NT2/D1 (cell line): ENCODE data around the gene TMEM74B.
"Not testable (repeated sequence)": the region's sequence is repeated elsewhere in the genome, so short reads cannot be mapped to it uniquely, and the experiment has no call there.

Source experiments
- DNase-seq: peaks from one replicate; pipeline ENCODE4 v3.0.0-alpha.2; 2011; ENCODE audit warnings: low read depth, low spot score
- H3K27me3 ChIP-seq: 2 replicates; pipeline ENCODE4 v1.6.0; 2011; ENCODE audit warnings: mild to moderate bottlenecking; ENCODE audit not compliant: insufficient read length, insufficient read depth
- H3K36me3 ChIP-seq: 2 replicates; pipeline ENCODE4 v1.6.1; 2011; ENCODE audit warnings: mild to moderate bottlenecking, low read length, mixed read lengths; ENCODE audit not compliant: insufficient read depth, insufficient read length
- H3K4me1 ChIP-seq: 2 replicates; pipeline ENCODE4 v1.5.1; 2011; ENCODE audit not compliant: insufficient read depth, insufficient read length
- H3K4me3 ChIP-seq: 2 replicates; pipeline ENCODE4 v1.5.1; 2011; ENCODE audit warnings: low read depth; ENCODE audit not compliant: insufficient read length
- H3K9ac ChIP-seq: 2 replicates; pipeline ENCODE4 v1.6.0; 2011; ENCODE audit warnings: low read depth; ENCODE audit not compliant: insufficient read length
- H3K9me3 ChIP-seq: 2 replicates; pipeline ENCODE4 v1.5.1; 2011; ENCODE audit warnings: mild to moderate bottlenecking, low read length; ENCODE audit not compliant: insufficient read depth
- SUZ12 ChIP-seq: IDR thresholded peaks from 2 replicates; pipeline ENCODE4 v1.6.1; 2011; ENCODE audit not compliant: insufficient read length, insufficient read depth; ENCODE audit errors: extremely low read depth
- YY1 ChIP-seq: IDR thresholded peaks from 2 replicates; pipeline ENCODE4 v1.6.1; 2011; ENCODE audit not compliant: insufficient read length, insufficient read depth
- ZNF274 ChIP-seq: IDR thresholded peaks from 2 replicates; pipeline ENCODE4 v1.6.1; 2011; ENCODE audit warnings: mild to moderate bottlenecking, low read depth, low read length

Gene TMEM74B

GRCh38 chr20:1150218-1150617, 34.6 kb downstream of the TMEM74B start:
- Histone ChIP-seq H3K27me3 (no peaks in the 10 kb centered on the region), H3K4me3 (no peak overlapping the region), H3K4me1 (no peaks in the 10 kb centered on the region), H3K9me3 (no peaks in the 10 kb centered on the region), H3K36me3 (peaks cover 56% of the 10 kb centered on the region), H3K9ac (no peak overlapping the region)
- DNase-seq = no peak
- no peak for TF ChIP-seq ZNF274
- TF ChIP-seq YY1 = no peak
- no peak for TF ChIP-seq SUZ12

DNA sequence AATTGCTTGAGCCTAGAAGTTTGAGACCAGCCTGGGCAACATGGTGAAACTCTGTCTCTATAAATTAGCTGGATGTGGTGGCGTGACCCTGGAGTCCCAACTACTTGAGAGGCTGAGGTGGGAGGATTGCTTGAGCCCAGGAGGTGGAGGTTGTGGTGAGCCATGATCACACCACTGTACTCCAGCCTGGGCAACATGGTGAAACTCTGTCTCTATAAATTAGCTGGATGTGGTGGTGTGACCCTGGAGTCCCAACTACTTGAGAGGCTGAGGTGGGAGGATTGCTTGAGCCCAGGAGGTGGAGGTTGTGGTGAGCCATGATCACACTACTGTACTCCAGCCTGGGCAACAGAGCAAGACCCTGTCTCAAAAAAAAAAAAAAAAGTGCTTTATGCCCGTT, 35.0 kb downstream of the TMEM74B start:
- DNase-seq = not testable (repeated sequence)
- H3K36me3 ChIP-seq = peaks cover 55% of the 10 kb centered on the region

GRCh38 chr20:1146957-1147356, 37.8 kb downstream of the TMEM74B start:
- no peaks in the 10 kb centered on the region for H3K9me3 ChIP-seq
- no peak for DNase-seq
- peaks cover 41% of the 10 kb centered on the region for H3K36me3 ChIP-seq
- TF ChIP-seq YY1 (no peak), ZNF274 (no peak)
- no peaks in the 10 kb centered on the region for H3K4me1 ChIP-seq
- H3K27me3 ChIP-seq = no peaks in the 10 kb centered on the region
- H3K9ac ChIP-seq = no peak overlapping the region
- H3K4me3 ChIP-seq = no peak overlapping the region

More for the DNA sequence above, 35.0 kb downstream of the TMEM74B start:
- not testable (repeated sequence) for H3K9ac ChIP-seq, H3K27me3 ChIP-seq, H3K9me3 ChIP-seq, H3K4me1 ChIP-seq, H3K4me3 ChIP-seq

DNA sequence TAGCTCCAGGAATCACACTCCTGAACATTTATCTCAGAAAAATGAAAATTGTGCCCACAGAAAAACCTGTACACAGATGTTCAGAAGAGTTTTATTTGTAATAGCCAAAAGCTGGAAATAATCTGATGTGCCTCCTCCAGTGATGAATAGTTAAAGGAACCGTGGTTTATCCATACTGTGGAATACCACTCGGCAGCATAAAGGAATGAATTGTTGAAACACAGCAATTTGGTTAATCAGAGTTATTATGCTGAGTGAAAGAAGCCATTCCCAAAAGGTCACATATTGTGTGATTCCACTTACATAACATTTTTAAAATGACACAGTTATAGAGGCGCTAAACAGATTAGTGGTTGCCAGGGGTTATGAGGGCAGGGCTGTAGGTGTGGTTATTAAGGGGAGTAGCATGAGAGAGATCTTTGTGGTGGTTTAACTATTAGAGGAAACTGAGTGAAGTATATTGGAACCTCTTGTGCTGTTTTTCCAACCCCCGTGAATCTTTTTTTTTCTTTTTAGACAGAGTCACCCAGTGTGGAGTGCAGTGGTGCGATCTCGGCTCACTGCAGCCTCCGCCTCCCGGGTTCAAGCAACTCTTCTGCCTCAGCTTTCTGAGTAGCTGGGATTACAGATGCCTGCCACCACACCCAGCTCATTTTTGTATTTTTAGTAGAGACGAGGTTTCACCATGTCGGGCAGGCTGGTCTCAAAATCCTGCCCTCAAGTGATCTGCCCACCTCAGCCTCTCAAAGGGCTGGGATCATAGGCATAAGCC, 40.2 kb downstream of the TMEM74B start:
- no peak overlapping the region for H3K4me3 ChIP-seq
- peaks cover 50% of the 10 kb centered on the region for H3K36me3 ChIP-seq
- no peaks in the 10 kb centered on the region for H3K27me3 ChIP-seq
- no peak overlapping the region for H3K9ac ChIP-seq
- DNase-seq = no peak
- no peaks in the 10 kb centered on the region for H3K4me1 ChIP-seq
- H3K9me3 ChIP-seq = no peaks in the 10 kb centered on the region
- no peak for TF ChIP-seq ZNF274
- no peak for TF ChIP-seq SUZ12
- no peak for TF ChIP-seq YY1

DNA sequence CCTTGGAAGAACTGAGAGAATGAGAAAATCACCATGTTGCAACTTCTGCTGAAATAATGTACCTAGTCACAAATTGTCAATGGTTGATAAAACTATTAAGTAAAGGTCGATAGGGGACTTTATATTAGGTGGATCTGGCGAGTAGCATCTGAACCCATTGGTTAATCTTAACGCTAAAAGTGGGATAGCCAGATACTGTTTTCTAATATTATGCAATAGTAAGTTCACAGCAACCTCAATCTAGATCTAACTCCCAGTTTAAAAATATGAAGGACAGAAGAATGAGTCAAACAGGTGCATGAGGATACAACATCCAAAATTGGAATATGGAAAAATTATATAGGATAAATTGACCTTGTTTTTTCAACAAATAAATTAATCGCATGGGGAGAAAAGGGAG, 47.5 kb downstream of the TMEM74B start:
- no peak for TF ChIP-seq YY1
- no peak for TF ChIP-seq SUZ12
- TF ChIP-seq ZNF274 = no peak
- Histone ChIP-seq H3K9me3 (no peaks in the 10 kb centered on the region), H3K4me3 (no peak overlapping the region), H3K9ac (no peak overlapping the region), H3K27me3 (no peaks in the 10 kb centered on the region), H3K4me1 (no peaks in the 10 kb centered on the region), H3K36me3 (peaks cover 58% of the 10 kb centered on the region)
- DNase-seq = no peak

- Histone ChIP-seq H3K9ac (no peak overlapping the region), H3K9me3 (no peaks in the 10 kb centered on the region), H3K27me3 (no peaks in the 10 kb centered on the region), H3K4me1 (no peaks in the 10 kb centered on the region), H3K4me3 (no peak overlapping the region), H3K36me3 (peaks cover 63% of the 10 kb centered on the region)
- TF ChIP-seq SUZ12 (no peak), ZNF274 (no peak), YY1 (no peak)
- no peak for DNase-seq
Observed at GRCh38 chr20:1134836-1135235, 49.9 kb downstream of the TMEM74B start.

DNA sequence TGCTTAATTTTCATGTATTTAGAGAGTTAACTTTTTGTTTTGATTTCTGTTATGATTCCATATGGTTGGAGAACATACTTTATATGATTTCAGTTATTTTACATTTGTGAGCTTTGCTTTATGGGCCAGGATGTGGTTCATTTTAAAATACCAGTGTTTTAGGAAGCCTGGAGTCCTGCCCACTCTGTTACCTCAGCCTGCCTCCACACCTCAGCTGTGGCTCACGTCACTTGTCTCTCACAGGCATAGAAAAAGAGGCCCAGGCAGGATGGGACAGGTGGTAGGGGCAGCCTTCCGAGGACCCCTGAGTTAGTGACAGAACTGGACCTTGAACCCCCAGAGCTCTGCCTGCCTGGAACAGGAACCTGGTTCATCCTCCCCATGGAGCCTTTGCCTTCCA, 50.4 kb downstream of the TMEM74B start:
- no peaks in the 10 kb centered on the region for H3K27me3 ChIP-seq
- no peaks in the 10 kb centered on the region for H3K4me1 ChIP-seq
- H3K9me3 ChIP-seq = no peaks in the 10 kb centered on the region
- no peak for TF ChIP-seq SUZ12
- no peak for TF ChIP-seq ZNF274
- TF ChIP-seq YY1 = no peak
- peaks cover 66% of the 10 kb centered on the region for H3K36me3 ChIP-seq
- no peak overlapping the region for H3K4me3 ChIP-seq
- H3K9ac ChIP-seq = no peak overlapping the region
- DNase-seq = no peak

DNA sequence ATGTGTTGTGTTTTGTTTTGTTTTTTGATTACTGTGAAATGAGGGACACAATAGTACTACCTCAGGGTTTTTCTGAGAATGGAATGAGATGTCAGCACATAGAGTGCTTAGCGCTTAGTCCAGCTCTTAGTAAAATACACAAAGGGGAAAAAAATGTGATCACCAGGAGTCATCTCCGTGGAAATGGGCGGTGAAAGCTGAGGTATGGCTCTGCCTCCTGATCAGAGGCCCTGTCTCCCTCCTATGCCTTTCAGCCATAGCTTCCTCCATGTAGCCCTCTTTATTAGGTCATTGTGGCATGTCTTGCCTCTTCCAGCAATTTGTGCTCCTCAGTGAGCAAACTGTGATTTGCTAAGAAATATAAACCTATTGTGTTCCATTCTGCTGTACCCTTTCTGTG, 53.4 kb downstream of the TMEM74B start:
- Histone ChIP-seq H3K36me3 (peaks cover 71% of the 10 kb centered on the region), H3K4me1 (no peaks in the 10 kb centered on the region), H3K4me3 (no peak overlapping the region), H3K9me3 (no peaks in the 10 kb centered on the region), H3K27me3 (no peaks in the 10 kb centered on the region), H3K9ac (no peak overlapping the region)
- no peak for DNase-seq
- TF ChIP-seq SUZ12 (no peak), ZNF274 (no peak), YY1 (no peak)
